ENCODE measurements around the gene EPS8L1.

- TF ChIP-seq CTCF (conservative IDR thresholded peaks at IDR 0.05 in 1 of 2, IDR thresholded peaks at IDR 0.05 in 1 of 2; ENCODE audit: extremely low read depth in 1 of 2, insufficient read depth in 1 of 2, low read depth in 1 of 2, low read length in 2 of 2) (no peak), EZH2 (IDR thresholded peaks at IDR 0.05; ENCODE audit: borderline replicate concordance, low read length) (no peak)
These were observed 21.9 kb upstream of the EPS8L1 start for GRCh38 chr19:55053735-55054134.

Measured in mammary epithelial cell (primary cell).